IMR-90 (cell line): ENCODE data around the gene SIPA1L3. TPM values are rescaled to one million over a fixed set of nuclear protein-coding genes. Genes with fewer than 3 reads are reported as not detected.
"Not testable (repeated sequence)": the region's sequence is repeated elsewhere in the genome, so short reads cannot be mapped to it uniquely, and the experiment has no call there.

ENCODE experiments used
- ATAC-seq: fragments of 200-7000 bp; cut with Tn5 transposase; 2 replicates; pipeline ENCODE4 v1.9.1; 2020; ENCODE audit warnings: low read depth, mild to moderate bottlenecking, moderate library complexity
- BruUV-seq: library from RNA; stranded (reverse); fragments of 400-500 nt; replicated peaks from 2 replicates; lab custom pipeline; 2021; lab: Mats Ljungman, UMichigan
- CTCF ChIA-PET: fragments of 300-600 bp; formaldehyde crosslinking; extraction: SDS; loops from one replicate; lab custom pipeline; 2021; ENCODE audit warnings: antibody characterized with exemption; lab: Yijun Ruan, JAX
- POLR2A ChIA-PET: fragments of 300-600 bp; sonication (Branson Sonifier 250); formaldehyde crosslinking; loops from one replicate; lab custom pipeline; 2022; ENCODE audit warnings: antibody characterized with exemption; ENCODE audit not compliant: unreplicated experiment; lab: Charles Lee
- DNase-seq: peaks from one replicate; pipeline ENCODE4 v3.0.0; 2013
- H2AFZ ChIP-seq: replicated peaks from 2 replicates; pipeline ENCODE3; 2013; ENCODE audit warnings: low read length, mild to moderate bottlenecking; ENCODE audit not compliant: poor library complexity
- H2AK5ac ChIP-seq: 2 replicates; pipeline ENCODE4 v1.6.1; 2013; ENCODE audit warnings: low read depth, low read length, inconsistent platforms
- H2AK9ac ChIP-seq: replicated peaks from 2 replicates; pipeline ENCODE3; 2013; ENCODE audit warnings: mild to moderate bottlenecking, low read depth, low read length, moderate library complexity; ENCODE audit not compliant: poor library complexity
- H2BK120ac ChIP-seq: 2 replicates; pipeline ENCODE4 v1.6.1; 2013; ENCODE audit warnings: low read depth, low read length, inconsistent platforms
- H2BK15ac ChIP-seq: 3 replicates; pipeline ENCODE4 v1.6.1; 2013; ENCODE audit warnings: low read depth, low read length, inconsistent platforms
- H2BK20ac ChIP-seq: 2 replicates; pipeline ENCODE4 v1.6.1; 2013; ENCODE audit warnings: low read depth, mild to moderate bottlenecking, inconsistent platforms, low read length, moderate library complexity
- H2BK5ac ChIP-seq: 2 replicates; pipeline ENCODE4 v1.6.1; 2013; ENCODE audit warnings: mild to moderate bottlenecking, low read depth, low read length, inconsistent platforms; ENCODE audit not compliant: poor library complexity, severe bottlenecking
- H3K14ac ChIP-seq: replicated peaks from 2 replicates; pipeline ENCODE4 v1.6.1; 2013; ENCODE audit warnings: low read depth, low read length, inconsistent platforms
- H3K18ac ChIP-seq: 2 replicates; pipeline ENCODE4 v1.6.1; 2013; ENCODE audit warnings: low read depth, low read length, control low read depth
- H3K23ac ChIP-seq: 2 replicates; pipeline ENCODE4 v1.6.1; 2013; ENCODE audit warnings: low read depth, low read length, inconsistent platforms
- H3K27ac ChIP-seq: 2 replicates; pipeline ENCODE4 v1.5.1; 2013; ENCODE audit warnings: mild to moderate bottlenecking, control low read depth, low read length; ENCODE audit not compliant: insufficient read depth
- H3K27me3 ChIP-seq: 2 replicates; pipeline ENCODE4 v1.6.1; 2013; ENCODE audit warnings: low read length; ENCODE audit not compliant: control insufficient read depth, insufficient read depth
- H3K36me3 ChIP-seq: 2 replicates; pipeline ENCODE4 v1.6.1; 2013; ENCODE audit warnings: low read length, mixed read lengths; ENCODE audit not compliant: control insufficient read depth, insufficient read depth
- H3K4ac ChIP-seq: 2 replicates; pipeline ENCODE4 v1.6.1; 2013; ENCODE audit warnings: low read depth, low read length, inconsistent platforms
- H3K4me1 ChIP-seq: 2 replicates; pipeline ENCODE4 v1.6.1; 2013; ENCODE audit warnings: low read length, mixed read lengths; ENCODE audit not compliant: control insufficient read depth, insufficient read depth
- H3K4me2 ChIP-seq: 2 replicates; pipeline ENCODE4 v1.6.1; 2013; ENCODE audit warnings: low read depth, mild to moderate bottlenecking, control low read depth, low read length, moderate library complexity
- H3K4me3 ChIP-seq: 2 replicates; pipeline ENCODE4 v1.5.1; 2013; ENCODE audit warnings: low read depth, mild to moderate bottlenecking, control low read depth, low read length, moderate library complexity; ENCODE audit not compliant: insufficient read depth
- H3K56ac ChIP-seq: 2 replicates; pipeline ENCODE4 v1.6.1; 2013; ENCODE audit warnings: low read length, inconsistent platforms; ENCODE audit not compliant: insufficient read depth; ENCODE audit errors: extremely low read depth
- H3K79me1 ChIP-seq, 2 experiments: 2 replicates each; pipeline ENCODE4 v1.6.1; 2013; ENCODE audit warnings: low read length in 2 of 2, inconsistent platforms in 1 of 2, low read depth in 1 of 2
- H3K9ac ChIP-seq: 2 replicates; pipeline ENCODE4 v1.6.1; 2013; ENCODE audit warnings: low read depth, low read length, control low read depth
- H3K9me1 ChIP-seq: 2 replicates; pipeline ENCODE4 v1.6.1; 2013; ENCODE audit warnings: low read length, inconsistent platforms; ENCODE audit not compliant: insufficient read depth
- H3K9me3 ChIP-seq: 2 replicates; pipeline ENCODE4 v1.6.1; 2013; ENCODE audit warnings: low read length; ENCODE audit not compliant: control insufficient read depth, insufficient read depth
- H4K20me1 ChIP-seq: 2 replicates; pipeline ENCODE4 v1.6.1; 2013; ENCODE audit warnings: low read length, inconsistent platforms; ENCODE audit not compliant: insufficient read depth
- H4K5ac ChIP-seq: 2 replicates; pipeline ENCODE4 v1.6.1; 2013; ENCODE audit warnings: mild to moderate bottlenecking, low read depth, low read length, control low read depth
- H4K8ac ChIP-seq, 2 experiments: 2 replicates each; pipeline ENCODE4 v1.6.1; 2013; ENCODE audit warnings: low read depth in 2 of 2, low read length in 2 of 2, control low read depth in 1 of 2, inconsistent platforms in 1 of 2
- H4K91ac ChIP-seq: 2 replicates; pipeline ENCODE4 v1.6.1; 2013; ENCODE audit warnings: low read depth, low read length, inconsistent platforms; ENCODE audit not compliant: insufficient read depth
- WGBS, 2 experiments: methylation state at CpG; one replicate each; pipeline versions ENCODE4 v1.1.5 to v1.1.7; 2013; ENCODE audit warnings: missing lambda C conversion rate in 2 of 2; ENCODE audit not compliant: insufficient read length in 1 of 2; ENCODE audit errors: extremely low coverage in 2 of 2; 5-methylcytosine and 5-hydroxymethylcytosine counted together
- dilution Hi-C: fragments of 300-500 bp; cut with HindIII; formaldehyde crosslinking; loops from one replicate; pipeline ENCODE4 v1.14.3; 2018; ENCODE audit warnings: low sequenced_read_pairs; ENCODE audit not compliant: unreplicated experiment
- in situ Hi-C: fragments of 300-500 bp; cut with MboI; formaldehyde crosslinking; loops from 3 replicates; pipeline ENCODE4 v1.14.3; 2019; ENCODE audit warnings: low sequenced_read_pairs, inconsistent platforms, mixed read lengths
- intact Hi-C: fragments of 100-400 bp; cut with micrococcal nuclease; formaldehyde crosslinking; loops from 2 replicates; pipeline ENCODE4 v1.10.0; 2022
- polyA plus RNA-seq, 3 experiments: library from polyadenylated mRNA; depleted of rRNA; stranded (reverse); fragments of >200 nt; gene quantifications; 2 replicates each; pipeline ENCODE4 v1.2.3, GENCODE V29; 2012; ENCODE audit warnings: low replicate concordance in 1 of 3
- total RNA-seq: library from RNA; depleted of rRNA; stranded (reverse); fragments of >200 nt; gene quantifications from 2 replicates; pipeline ENCODE4 v1.2.3, GENCODE V29; 2012

Gene SIPA1L3
- total and polyA plus RNA-seq, 2 of the 4 experiments (the other 2 are of a cell fraction): 4.1 to 9.4 TPM

- H3K4me2 ChIP-seq, intact Hi-C loops, POLR2A ChIA-PET, H3K4me3 ChIP-seq, H3K9ac ChIP-seq, H3K27me3 ChIP-seq, CTCF ChIA-PET, BruUV-seq, H3K36me3 ChIP-seq, dilution Hi-C loops, H3K56ac ChIP-seq, H3K9me3 ChIP-seq, in situ Hi-C loops, ATAC-seq, H4K20me1 ChIP-seq, DNase-seq: not testable (repeated sequence)
- Histone ChIP-seq H2AK9ac (peak overlapping the region; percentile 92), H4K5ac (peak overlapping the region; percentile 94), H3K27ac (peak overlapping the region; percentile 86), H3K4ac (peak overlapping the region; percentile 99), H2BK15ac (peak overlapping the region; percentile 91; the same call in 2 of the 3 replicates), H3K9me1 (peaks cover 24% of the 10 kb centered on the region), H3K18ac (peak overlapping the region; percentile 82), H2AK5ac (peak overlapping the region; percentile 100), H2AFZ (peak overlapping the region; percentile 71), H2BK120ac (peak overlapping the region; percentile 98), H2BK20ac (peak overlapping the region; percentile 98), H3K4me1 (peaks cover 10% of the 10 kb centered on the region), H4K8ac (peak overlapping the region; percentile 86 to 88; a peak in 3 of 4 replicates), H2BK5ac (peak overlapping the region; percentile 95), H3K14ac (peak overlapping the region; percentile 93), H3K79me1 (peaks cover 36 to 74% of the 10 kb centered on the region in 2 experiments), H4K91ac (peak overlapping the region; percentile 97), H3K23ac (peak overlapping the region; percentile 66)
- WGBS, 2 experiments: 100% methylated on average over 1 of the region's 6 CpGs; no CpG with 5 or more reads in 1 of the 2 experiments
These were observed 164.0 kb downstream of the SIPA1L3 start for GRCh38 chr19:38071054-38071453.
